ENCODE data around the gene COL20A1.

- TF ChIP-seq ZNF446 (CRISPR knock-in tag; IDR thresholded peaks at IDR 0.05) (no peak), POLR2AphosphoS5 (IDR thresholded peaks at IDR 0.05; ENCODE audit: low read depth, low read length) (no peak), POLR2A (IDR thresholded peaks at IDR 0.05; ENCODE audit: insufficient read depth in 1 of 2, low read depth in 2 of 2, low read length in 2 of 2) (no peak), REST (IDR thresholded peaks at IDR 0.05; ENCODE audit: borderline replicate concordance in 1 of 2, low read depth in 1 of 2, low read length in 2 of 2) (no peak), TCF12 (IDR thresholded peaks at IDR 0.05) (no peak), TCF12 (CRISPR knock-in tag; IDR thresholded peaks at IDR 0.05) (no peak), CHD2 (IDR thresholded peaks at IDR 0.05; ENCODE audit: low read depth, low read length) (no peak), MAFF (IDR thresholded peaks at IDR 0.05; ENCODE audit: low read depth, low read length) (no peak), SATB2 (CRISPR knock-in tag; IDR thresholded peaks at IDR 0.05) (no peak), ARHGAP35 (CRISPR knock-in tag; IDR thresholded peaks at IDR 0.05; ENCODE audit: borderline replicate concordance) (no peak)
Measured at GRCh38 chr20:63363013-63363957, 70.3 kb downstream of the COL20A1 start.
